GM18517 (cell line): ENCODE measurements around the gene PELI2.

Source experiments
- ATAC-seq: cut with Tn5 transposase; IDR thresholded peaks from one replicate; pipeline ENCODE4 v1.9.1; 2021; ENCODE audit warnings: mild to moderate bottlenecking, moderate library complexity; ENCODE audit not compliant: unreplicated experiment

The PELI2 gene

GRCh38 chr14:56333359-56334292 is 215.4 kb downstream of the PELI2 start:
- no peak for ATAC-seq

- no peak for ATAC-seq
Measured at GRCh38 chr14:56334458-56334857, 216.2 kb downstream of the PELI2 start.

- no peak for ATAC-seq
Measured at GRCh38 chr14:56338674-56339073, 220.5 kb downstream of the PELI2 start.

- ATAC-seq = no peak
Measured at GRCh38 chr14:56339855-56340701, 221.9 kb downstream of the PELI2 start.

- no peak for ATAC-seq
Measured at GRCh38 chr14:56340932-56341331, 222.7 kb downstream of the PELI2 start.

DNA sequence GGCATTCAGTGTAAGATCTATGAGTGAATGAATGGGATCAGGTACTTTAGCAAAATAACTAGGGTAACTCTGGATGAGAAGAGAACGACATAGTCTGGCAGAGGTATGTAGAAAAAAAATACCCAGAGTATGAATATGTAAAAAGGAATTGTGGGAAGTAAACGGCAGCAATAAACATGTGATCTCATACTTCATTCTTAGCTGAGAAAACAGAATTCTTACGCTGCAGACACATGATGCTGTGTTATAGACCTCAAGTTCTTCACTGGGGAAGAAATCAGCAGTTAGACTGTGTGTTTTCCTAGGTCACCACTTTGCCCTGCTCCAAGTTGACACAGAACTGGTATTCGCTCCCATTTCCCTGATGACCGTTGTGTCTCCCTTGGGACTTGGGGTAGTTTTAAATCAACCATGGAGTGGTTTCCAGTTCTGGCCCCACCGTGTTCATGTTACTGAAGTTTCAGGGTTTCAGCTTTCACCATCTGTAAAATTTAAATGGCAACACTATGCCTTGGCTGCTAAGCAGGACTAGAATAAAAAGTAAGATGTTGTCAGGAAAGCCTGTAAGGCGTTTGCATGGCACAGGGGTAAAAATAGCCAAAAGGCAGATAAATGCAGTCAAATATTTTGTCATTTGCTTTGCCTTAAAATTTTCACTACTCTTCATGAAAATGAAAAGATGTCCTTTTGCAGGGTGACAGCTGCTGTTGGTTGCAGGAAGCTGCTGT is 223.7 kb downstream of the PELI2 start:
- no peak for ATAC-seq

DNA sequence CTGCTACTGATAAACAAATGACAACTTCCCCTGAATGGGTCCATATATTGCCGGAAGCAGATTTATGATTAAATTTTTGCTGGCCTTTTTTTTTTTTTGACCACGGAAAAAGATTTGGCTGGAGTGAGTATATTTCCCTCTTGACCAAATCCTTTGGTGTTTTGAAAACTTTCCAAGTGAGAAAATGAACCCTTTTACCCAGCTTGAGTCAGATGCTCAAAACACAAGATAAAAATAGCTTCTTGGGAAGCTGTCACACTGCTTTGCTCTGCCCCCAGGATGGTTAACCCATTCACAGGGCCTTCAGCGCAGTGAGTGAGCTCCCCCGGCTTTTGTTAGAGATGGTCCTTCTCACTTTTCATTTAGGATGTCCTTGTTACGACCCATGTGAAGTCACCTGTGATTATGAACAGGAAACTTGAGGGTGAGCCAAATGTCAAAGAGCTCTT is 224.3 kb downstream of the PELI2 start:
- ATAC-seq = no peak

DNA sequence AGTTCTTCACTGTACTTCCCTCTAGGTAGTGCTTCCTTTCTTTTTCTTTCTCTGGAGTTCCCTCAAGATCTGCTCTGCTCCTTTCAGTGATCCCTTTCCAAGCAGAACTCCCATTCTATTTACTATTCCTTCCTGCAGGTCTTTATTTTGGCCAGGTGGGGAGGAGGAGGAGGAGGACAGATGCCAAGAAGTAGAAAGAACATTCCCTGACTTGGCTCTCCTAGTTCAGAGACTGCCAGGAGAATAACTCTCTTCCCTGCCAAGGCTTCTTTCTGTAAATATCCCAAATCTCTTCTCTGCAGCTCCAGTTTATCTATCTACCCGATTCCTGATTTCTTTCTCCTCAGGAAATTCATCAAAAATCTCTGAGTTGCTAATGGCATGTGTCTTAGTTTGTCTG is 231.7 kb downstream of the PELI2 start:
- no peak for ATAC-seq
